IMR-90 (cell line): ENCODE measurements around the gene OR2A2.

Experiments used
- CTCF ChIP-seq: conservative IDR thresholded peaks from 2 replicates; pipeline ENCODE4 v1.5.1; 2012; ENCODE audit warnings: mild to moderate bottlenecking, low read depth, low read length, improper control_type of control experiment
- FOS ChIP-seq: fragments of 150-350 bp; IDR thresholded peaks from 2 replicates; pipeline ENCODE4 v1.6.1; 2016; ENCODE audit warnings: low read depth, low read length
- MAFK ChIP-seq: IDR thresholded peaks from 2 replicates; pipeline ENCODE4 v1.6.1; 2012; ENCODE audit warnings: low read depth, low read length, improper control_type of control experiment
- RFX5 ChIP-seq: IDR thresholded peaks from 2 replicates; pipeline ENCODE4 v1.8.0; 2012; ENCODE audit warnings: low read depth, mild to moderate bottlenecking, low read length, moderate library complexity

GRCh38 chr7:144133307-144133706 lies 23.9 kb downstream of the OR2A2 start:
- TF ChIP-seq CTCF (no peak), MAFK (no peak), RFX5 (no peak), FOS (no peak)
